Fibroblast of villous mesenchyme (primary cell): ENCODE results near the gene PDZRN3. TPM values are rescaled to one million over a fixed set of nuclear protein-coding genes. Genes with fewer than 3 reads are reported as not detected.

ENCODE experiments used
- DNase-seq: peaks from one replicate; pipeline ENCODE4 v3.0.0-alpha.2; 2010; ENCODE audit warnings: low read depth
- H3K4me3 ChIP-seq: 2 replicates; pipeline ENCODE4 v1.5.1; 2011; ENCODE audit warnings: low read depth, mild to moderate bottlenecking, low read length
- total RNA-seq: library from RNA; depleted of rRNA; stranded (reverse); fragments of >200 nt; gene quantifications from 2 replicates; pipeline ENCODE4 v1.2.3, GENCODE V29; 2012
- TF ChIP-seq, protein P1 (sequence below): IDR thresholded peaks from 2 replicates; pipeline ENCODE4 v1.5.1; 2012; ENCODE audit warnings: low read depth, mild to moderate bottlenecking, low read length; ENCODE audit not compliant: insufficient read depth

Gene PDZRN3
- 32.5 and 33.7 TPM in 2 replicates for total RNA-seq

DNA sequence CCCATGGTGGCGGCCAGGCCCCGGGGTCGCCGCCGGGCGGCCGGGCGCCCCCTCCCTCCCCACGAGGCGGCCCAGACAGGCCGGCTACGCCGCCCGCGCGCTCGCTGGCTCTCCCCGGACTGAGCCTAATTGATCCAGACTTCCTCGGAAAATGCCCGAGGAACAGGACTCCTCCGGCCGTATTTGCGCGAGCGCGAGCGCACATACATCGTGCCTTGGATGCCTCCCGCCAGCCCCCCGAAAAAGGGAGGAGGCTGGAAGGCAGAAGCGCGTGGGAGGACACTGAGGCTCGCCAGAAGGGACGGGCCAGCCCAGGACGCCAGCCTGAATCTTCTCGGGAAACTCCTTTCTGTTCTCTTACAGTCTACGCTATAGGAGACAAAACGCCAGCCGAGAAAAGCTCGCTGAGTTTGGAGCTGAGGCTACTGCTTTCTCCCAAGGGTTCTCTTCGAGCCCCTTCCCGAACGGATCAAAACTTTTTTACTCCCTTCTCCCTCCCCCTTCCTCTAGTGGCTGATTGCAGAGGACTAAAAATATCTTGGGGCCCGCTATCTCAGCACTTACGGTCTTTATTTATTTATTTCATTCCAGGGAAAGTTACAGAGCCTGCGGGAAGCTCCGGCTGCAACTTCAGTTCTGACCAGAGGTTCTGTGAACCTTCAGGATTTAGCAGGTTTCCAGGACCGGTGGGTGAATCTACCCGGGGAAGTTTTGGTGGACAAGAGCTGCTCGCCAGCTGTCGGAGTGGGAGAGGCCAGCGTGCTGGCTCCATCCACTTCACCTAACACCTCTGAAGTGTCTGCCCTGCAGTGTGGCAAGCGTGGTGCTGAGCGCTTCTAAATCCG is at the start of gene PDZRN3:
Gene PDZRN3, minus strand, starts transcription at position 121 of the 845 bp plus-strand sequence.
- TF ChIP-seq, protein P1, sequence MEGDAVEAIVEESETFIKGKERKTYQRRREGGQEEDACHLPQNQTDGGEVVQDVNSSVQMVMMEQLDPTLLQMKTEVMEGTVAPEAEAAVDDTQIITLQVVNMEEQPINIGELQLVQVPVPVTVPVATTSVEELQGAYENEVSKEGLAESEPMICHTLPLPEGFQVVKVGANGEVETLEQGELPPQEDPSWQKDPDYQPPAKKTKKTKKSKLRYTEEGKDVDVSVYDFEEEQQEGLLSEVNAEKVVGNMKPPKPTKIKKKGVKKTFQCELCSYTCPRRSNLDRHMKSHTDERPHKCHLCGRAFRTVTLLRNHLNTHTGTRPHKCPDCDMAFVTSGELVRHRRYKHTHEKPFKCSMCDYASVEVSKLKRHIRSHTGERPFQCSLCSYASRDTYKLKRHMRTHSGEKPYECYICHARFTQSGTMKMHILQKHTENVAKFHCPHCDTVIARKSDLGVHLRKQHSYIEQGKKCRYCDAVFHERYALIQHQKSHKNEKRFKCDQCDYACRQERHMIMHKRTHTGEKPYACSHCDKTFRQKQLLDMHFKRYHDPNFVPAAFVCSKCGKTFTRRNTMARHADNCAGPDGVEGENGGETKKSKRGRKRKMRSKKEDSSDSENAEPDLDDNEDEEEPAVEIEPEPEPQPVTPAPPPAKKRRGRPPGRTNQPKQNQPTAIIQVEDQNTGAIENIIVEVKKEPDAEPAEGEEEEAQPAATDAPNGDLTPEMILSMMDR = no peak

DNA sequence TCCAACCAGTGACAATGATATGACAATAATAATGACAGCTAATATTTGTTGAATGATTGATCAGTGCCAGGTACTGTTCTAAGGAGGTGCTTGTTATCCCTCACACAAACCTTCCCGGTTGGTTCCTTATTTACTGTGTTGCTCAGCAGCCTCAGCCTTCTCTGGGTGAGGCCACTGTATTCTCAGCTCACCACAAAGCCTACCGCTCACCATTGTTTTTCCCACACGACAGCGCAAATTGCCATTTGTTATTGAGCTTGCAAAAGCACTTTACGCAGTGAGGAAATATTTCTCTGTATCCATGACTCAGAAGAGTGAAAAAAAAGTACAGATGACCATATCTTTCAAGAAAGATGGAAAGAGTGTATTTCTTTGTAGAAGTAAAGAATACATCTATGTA is 49.5 kb upstream of the PDZRN3 start:
- TF ChIP-seq, protein P1 = no peak
- H3K4me3 ChIP-seq = no peak overlapping the region
- no peak for DNase-seq

More for the DNA sequence above, at the start of gene PDZRN3:
- peak within 1 kb of the TSS; percentile 63 for H3K4me3 ChIP-seq
- DNase-seq = peak; percentile 75

DNA sequence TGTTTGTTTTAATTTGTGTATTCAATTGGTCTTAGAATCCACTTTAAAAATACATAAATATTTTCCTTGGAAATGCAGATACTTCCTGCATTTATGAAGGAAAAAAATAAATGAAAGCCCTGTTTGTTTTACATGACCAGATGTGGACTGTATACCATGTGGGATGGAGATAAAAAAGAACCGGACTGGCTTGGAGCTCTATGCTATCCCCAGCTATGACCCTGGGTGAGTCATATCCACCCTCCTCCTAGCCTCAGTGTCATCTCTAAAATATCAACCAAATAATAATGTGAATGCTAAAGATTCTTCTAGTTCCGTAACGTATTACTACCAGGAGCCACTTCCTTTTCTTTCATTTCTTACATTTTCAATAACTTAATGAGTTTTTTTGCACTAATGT is 44.5 kb upstream of the PDZRN3 start:
- peak; percentile 61 for DNase-seq
- TF ChIP-seq, protein P1 = no peak
- H3K4me3 ChIP-seq = no peak overlapping the region

DNA sequence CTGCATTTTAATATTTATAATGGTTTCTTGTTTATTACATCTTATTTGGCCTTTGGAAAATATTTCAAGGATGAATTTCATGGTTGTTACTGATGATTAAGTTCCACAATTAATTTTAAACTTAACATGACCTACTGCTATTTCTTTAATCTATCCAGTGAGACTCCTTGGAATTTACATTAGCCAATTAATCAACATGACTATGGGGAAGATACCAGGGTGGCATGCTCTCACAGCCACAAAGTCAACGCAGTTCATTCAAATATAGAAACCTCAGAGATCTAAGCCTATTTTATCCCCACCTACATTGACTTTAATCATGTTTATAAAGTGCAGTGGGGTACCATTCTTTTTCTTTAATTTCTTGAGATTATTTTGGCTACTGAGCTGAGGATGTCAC is 43.6 kb upstream of the PDZRN3 start:
- no peak for DNase-seq
- H3K4me3 ChIP-seq = no peak overlapping the region
- TF ChIP-seq, protein P1 = no peak

DNA sequence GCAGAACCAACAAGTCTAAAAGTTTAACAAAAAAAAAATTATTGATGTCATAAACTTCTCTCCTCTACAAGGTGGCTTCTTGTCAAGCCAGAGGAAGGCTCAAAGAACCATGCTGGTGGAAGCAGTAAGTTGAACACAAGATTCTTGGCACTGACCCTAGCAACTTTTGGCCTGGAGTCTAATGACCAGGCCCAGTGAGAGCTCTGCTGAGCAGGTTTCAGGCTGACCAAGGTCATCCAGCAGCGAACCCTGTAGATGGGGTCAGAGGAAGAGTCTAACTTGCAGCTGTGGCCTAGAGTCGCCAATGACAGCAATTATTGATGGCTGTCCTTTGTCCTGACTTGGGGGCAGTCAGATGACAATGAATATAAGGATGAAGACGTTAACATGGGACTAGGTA is 43.1 kb upstream of the PDZRN3 start:
- TF ChIP-seq, protein P1 = no peak
- H3K4me3 ChIP-seq = no peak overlapping the region
- DNase-seq = no peak

DNA sequence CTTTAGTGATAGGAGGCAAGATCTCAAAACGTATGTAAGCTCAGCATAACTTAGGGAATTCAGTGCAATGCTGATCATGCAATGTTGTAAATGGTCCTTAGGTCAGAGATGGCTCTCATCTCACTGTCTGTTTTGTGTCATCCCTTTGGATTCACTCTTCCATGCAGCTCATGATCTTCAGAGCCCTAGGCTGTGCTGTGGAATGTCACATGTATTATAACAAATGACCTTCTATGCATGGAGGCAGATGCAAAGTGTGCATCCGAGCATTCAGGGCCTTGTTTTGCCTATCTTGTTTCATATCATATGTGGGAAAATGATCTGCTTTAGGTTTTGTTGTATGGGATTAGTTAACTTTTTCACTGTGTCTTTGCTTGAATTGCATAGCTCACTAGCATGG is 40.5 kb upstream of the PDZRN3 start:
- DNase-seq = no peak
- H3K4me3 ChIP-seq = no peak overlapping the region
- TF ChIP-seq, protein P1 = no peak
